HG02938 (cell line): ENCODE measurements around the gene MGST3.
"Not testable (repeated sequence)": the region's sequence is repeated elsewhere in the genome, so short reads cannot be mapped to it uniquely, and the experiment has no call there.

Experiments used
- ATAC-seq: cut with Tn5 transposase; IDR thresholded peaks from one replicate; pipeline ENCODE4 v1.9.1; 2021; ENCODE audit warnings: mild to moderate bottlenecking, moderate library complexity; ENCODE audit not compliant: unreplicated experiment

The MGST3 gene

DNA sequence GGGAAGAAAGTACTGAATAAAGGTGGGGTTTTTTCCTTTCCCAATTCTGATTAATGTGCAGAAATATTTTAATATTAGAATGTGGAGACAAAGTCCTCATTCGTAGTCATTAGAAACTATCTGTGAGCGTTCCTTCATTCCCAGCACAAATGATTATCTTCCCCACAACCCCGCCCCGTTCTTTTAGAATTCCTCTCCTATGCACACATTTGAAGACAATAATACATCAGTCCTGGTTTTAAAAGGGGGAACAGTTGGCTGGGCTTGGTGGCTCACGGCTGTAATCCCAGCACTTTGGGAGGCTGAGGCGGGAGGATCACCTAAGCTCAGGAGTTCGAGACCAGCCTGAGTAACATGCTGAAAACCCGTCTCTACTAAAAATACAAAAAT, 66.5 kb downstream of the MGST3 start:
- ATAC-seq: no peak

DNA sequence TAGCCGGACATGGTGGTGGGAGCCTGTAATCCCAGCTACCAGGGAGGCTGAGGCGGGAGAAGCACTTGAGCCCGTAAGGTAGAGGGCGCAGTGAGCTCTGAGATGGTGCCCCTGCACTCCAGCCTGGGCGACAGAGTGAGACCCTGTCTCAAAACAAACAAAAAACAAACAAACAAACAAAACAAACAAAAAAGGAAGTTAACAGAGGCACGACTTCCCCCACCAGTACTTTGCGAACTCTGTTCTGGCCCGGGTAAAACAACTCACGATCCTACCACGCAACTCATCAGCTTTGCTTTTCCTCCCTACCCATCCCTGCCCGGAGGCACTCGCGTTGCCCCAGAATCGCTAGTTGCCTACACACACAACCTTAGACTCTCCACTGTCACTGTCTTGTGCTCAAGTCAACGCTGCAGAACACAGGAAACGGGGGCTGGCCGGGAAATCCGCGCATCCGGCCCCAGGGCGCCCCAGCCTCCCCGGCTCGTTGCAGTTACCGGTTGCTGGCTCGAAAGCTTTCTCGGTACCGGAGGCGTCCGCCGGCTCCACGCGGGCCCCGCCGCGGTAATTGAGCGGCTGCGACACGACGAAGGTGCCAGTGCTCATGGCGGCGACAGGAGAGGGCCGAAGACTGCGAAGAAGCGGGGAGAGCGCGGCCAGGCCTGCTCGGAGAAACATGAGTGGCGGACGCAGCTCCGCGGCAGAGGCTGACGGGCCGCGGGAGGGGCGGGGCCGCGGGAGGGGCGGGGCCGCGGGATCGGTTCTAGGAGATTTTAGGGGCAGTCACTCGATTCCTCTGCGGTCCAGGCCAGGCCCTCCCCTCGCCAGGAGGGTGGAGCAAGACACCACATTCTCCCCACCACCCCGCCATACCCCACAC, 67.1 kb downstream of the MGST3 start, which contains the start of gene ALDH9A1:
Gene ALDH9A1 (minus strand): TSS at position 682 of the 880 bp plus-strand sequence. CDS start 4 bp downstream, at position 678.
- peak; percentile 90 for ATAC-seq

DNA sequence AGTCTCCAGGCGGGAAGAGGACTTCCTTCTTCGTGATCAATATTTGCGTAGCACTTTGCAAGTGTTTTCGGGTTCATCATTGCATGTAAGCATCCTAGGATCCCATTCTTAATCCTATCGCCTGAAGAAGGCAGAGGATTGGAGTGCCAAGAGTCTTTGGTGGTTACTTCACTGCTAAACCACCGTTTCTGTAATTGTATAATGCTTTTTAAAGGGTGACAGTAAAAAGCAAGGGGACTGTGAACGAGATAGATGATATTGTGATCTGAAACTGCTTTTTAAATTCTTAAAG, 67.7 kb downstream of the MGST3 start:
- ATAC-seq: no peak

DNA sequence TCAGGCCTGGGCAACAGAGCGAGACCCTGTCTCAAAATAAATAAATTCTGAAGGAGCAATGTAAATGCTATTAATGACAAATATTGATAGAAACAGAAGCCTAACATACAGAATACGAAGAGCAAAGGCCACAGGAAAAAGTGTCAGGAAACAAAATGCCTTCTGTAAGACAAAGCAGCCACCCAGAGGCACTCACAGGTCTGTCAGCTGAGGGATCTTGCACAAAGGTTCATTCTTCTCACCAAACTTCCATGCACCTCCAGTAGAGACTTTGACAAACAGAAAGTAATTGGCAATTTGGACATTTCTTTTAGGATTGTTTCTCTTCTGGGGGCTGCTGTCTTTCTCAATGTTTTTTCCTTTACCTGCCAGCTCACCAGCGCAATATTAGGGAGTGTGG, 68.5 kb downstream of the MGST3 start:
- ATAC-seq: no peak

DNA sequence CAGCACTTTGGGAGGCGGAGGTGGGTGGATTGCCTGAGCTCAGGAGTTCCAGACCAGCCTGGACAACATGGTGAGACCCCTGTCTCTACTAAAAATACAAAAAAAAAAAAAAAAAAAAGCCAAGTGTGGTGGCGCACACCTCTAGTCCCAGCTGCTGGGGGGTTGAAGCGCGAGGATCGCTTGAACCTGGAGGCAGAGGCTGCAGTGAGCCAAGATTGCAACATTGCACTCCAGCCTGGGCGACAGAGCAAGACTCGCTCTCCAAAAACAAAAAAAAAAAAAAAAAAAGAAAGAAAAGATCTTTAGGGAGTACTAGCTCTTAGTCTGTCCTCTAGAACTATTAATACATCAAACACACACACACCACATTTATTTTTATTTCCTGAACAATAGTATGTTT, 70.9 kb downstream of the MGST3 start:
- not testable (repeated sequence) for ATAC-seq

DNA sequence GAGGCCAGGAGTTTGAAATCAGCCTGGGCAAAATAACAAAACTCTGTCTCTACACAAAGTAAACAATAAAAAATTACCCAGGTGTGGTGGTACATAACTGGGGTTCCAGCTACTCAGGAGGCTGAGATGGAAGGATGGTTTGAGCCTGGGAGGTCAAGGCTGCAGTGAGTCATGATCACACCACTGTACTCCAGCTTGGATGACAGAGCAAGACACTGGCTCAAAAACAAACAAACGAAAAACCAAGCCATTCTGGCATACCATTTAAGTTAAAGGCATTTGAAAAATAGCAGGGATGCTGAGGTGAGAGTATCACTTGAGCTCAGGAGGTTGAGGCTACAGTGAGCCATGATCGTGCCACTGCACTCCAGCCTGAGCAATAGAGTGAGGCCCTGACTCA, 72.6 kb downstream of the MGST3 start:
- ATAC-seq: no peak
